ENCODE measurements around the gene PKN2.

Gene PKN2

DNA sequence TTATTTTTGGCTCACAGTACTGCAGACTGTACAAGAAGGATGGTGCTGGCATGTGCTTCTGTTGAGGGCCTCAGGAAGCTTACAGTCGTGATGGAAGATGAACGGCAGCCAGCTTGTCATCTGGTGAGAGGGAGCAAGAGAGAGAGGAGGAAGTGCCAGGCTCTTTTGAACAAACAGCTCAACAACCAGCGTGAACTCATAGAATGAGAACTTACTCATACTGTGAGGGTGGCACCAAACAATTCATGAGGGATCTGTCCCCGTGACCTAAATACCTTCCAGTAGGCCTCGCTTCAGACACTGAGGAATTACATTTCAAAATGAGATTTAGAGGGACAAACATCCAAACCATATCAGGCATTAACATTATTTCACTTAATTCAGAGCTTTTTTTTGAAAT lies 84.7 kb downstream of the PKN2 start:
- ChIA-PET POLR2A (ENCODE audit: low non-redundant PET) (interaction anchor here (0.6 kb wide), 1 partner anchor 778 kb away, joined by 3 read pairs; no protein-coding TSS in a partner anchor), CTCF (interaction anchor here (1.0 kb wide), 1 partner anchor 19 kb away, joined by 4 read pairs; no protein-coding TSS in a partner anchor)
- TF ChIP-seq, protein P1, sequence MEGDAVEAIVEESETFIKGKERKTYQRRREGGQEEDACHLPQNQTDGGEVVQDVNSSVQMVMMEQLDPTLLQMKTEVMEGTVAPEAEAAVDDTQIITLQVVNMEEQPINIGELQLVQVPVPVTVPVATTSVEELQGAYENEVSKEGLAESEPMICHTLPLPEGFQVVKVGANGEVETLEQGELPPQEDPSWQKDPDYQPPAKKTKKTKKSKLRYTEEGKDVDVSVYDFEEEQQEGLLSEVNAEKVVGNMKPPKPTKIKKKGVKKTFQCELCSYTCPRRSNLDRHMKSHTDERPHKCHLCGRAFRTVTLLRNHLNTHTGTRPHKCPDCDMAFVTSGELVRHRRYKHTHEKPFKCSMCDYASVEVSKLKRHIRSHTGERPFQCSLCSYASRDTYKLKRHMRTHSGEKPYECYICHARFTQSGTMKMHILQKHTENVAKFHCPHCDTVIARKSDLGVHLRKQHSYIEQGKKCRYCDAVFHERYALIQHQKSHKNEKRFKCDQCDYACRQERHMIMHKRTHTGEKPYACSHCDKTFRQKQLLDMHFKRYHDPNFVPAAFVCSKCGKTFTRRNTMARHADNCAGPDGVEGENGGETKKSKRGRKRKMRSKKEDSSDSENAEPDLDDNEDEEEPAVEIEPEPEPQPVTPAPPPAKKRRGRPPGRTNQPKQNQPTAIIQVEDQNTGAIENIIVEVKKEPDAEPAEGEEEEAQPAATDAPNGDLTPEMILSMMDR (conservative IDR thresholded peaks at IDR 0.05; ENCODE audit: low read depth), result no peak
- no peak for DNase-seq (ENCODE audit: low spot score)
- no peak overlapping the region for H3K27ac ChIP-seq

GRCh38 chr1:88773540-88774150 lies 89.6 kb downstream of the PKN2 start:
- TF ChIP-seq, protein P1 (conservative IDR thresholded peaks at IDR 0.05; ENCODE audit: low read depth), result no peak
- H3K27ac ChIP-seq, result peak overlapping the region; percentile 53
- ChIA-PET CTCF (interaction anchor here (0.7 kb wide), 1 partner anchor 18 kb away, joined by 3 read pairs; no protein-coding TSS in a partner anchor), POLR2A (ENCODE audit: low non-redundant PET) (interaction anchor here (1.0 kb wide), 1 partner anchor 10 kb away, joined by 5 read pairs; no protein-coding TSS in a partner anchor)
- DNase-seq (ENCODE audit: low spot score), result peak; percentile 16

- H3K27ac ChIP-seq, result no peak overlapping the region
- ChIA-PET CTCF (interaction anchor here (0.7 kb wide), 1 partner anchor 18 kb away, joined by 3 read pairs; no protein-coding TSS in a partner anchor), POLR2A (ENCODE audit: low non-redundant PET) (interaction anchor here (1.0 kb wide), 1 partner anchor 11 kb away, joined by 5 read pairs; no protein-coding TSS in a partner anchor)
- TF ChIP-seq, protein P1 (conservative IDR thresholded peaks at IDR 0.05; ENCODE audit: low read depth), result no peak
- peak; percentile 87 for DNase-seq (ENCODE audit: low spot score)
Measured at GRCh38 chr1:88774151-88774556, 90.1 kb downstream of the PKN2 start.

- ChIA-PET POLR2A (ENCODE audit: low non-redundant PET) (no interaction called here), CTCF (no interaction called here)
- DNase-seq (ENCODE audit: low spot score), result no peak
- no peak overlapping the region for H3K27ac ChIP-seq
- TF ChIP-seq, protein P1 (conservative IDR thresholded peaks at IDR 0.05; ENCODE audit: low read depth), result no peak
Measured at GRCh38 chr1:88777604-88778149, 93.6 kb downstream of the PKN2 start.

DNA sequence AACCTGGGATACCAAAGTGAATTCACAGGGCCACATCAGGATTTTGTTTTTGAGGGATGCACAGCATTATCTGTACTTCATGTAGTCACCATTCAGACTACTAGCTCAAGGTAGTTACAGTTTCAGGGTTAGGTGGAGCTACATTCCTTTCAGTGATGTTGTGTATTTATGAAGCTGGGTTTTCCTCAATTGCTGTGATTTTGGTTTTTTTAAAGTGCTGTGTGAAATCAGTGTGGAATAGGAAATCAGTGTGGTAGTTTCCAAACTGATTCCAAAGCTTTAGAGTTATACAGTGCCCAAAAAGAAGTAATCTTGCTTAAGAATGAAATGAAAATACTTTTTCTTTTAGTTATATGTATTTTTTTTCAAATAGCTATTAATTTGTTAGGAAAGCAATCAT lies 95.8 kb downstream of the PKN2 start:
- no peak overlapping the region for H3K27ac ChIP-seq
- CTCF ChIA-PET, result interaction anchor here (0.6 kb wide), 1 partner anchor 86 kb away, joined by 5 read pairs; no protein-coding TSS in a partner anchor
- TF ChIP-seq, protein P1 (conservative IDR thresholded peaks at IDR 0.05; ENCODE audit: low read depth), result no peak
- no peak for DNase-seq (ENCODE audit: low spot score)
- POLR2A ChIA-PET (ENCODE audit: low non-redundant PET), result no interaction called here

DNA sequence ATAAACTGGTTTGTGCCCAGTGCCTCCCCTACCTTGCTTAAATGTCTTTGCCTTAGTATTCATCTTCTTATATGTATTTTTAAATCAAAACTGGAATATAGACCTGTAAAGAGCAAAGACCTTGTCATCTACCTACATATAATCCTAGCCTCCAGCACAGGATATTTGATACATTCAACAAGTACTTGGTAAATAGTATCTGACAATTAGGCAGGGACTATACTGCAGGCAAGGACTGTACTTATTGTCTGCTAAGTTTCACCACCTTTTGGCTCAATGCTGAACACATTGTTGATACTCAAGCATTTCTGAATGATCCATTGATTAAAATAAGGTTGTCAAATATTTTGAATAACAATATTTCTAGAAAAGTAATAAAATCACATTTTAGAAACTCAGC lies 96.4 kb downstream of the PKN2 start:
- ChIA-PET POLR2A (ENCODE audit: low non-redundant PET) (no interaction called here), CTCF (interaction anchor here (0.7 kb wide), 1 partner anchor 80 kb away, joined by 3 read pairs; no protein-coding TSS in a partner anchor)
- TF ChIP-seq, protein P1 (conservative IDR thresholded peaks at IDR 0.05; ENCODE audit: low read depth), result no peak
- no peak for DNase-seq (ENCODE audit: low spot score)
- H3K27ac ChIP-seq, result no peak overlapping the region

Data from RWPE1 (cell line).